ENCODE results near the gene C1orf198. TPM values are rescaled to one million over a fixed set of nuclear protein-coding genes. Genes with fewer than 3 reads are reported as not detected.
"Not testable (repeated sequence)": the region's sequence is repeated elsewhere in the genome, so short reads cannot be mapped to it uniquely, and the experiment has no call there.

The C1orf198 gene
- polyA plus RNA-seq, 1 donor, result 63.6 TPM

- no peak for DNase-seq (ENCODE audit: low read depth)
Measured at GRCh38 chr1:230860617-230861384, 7.5 kb downstream of the C1orf198 start.

GRCh38 chr1:230858918-230859729 lies 9.2 kb downstream of the C1orf198 start:
- no peak for DNase-seq (ENCODE audit: low read depth)

DNA sequence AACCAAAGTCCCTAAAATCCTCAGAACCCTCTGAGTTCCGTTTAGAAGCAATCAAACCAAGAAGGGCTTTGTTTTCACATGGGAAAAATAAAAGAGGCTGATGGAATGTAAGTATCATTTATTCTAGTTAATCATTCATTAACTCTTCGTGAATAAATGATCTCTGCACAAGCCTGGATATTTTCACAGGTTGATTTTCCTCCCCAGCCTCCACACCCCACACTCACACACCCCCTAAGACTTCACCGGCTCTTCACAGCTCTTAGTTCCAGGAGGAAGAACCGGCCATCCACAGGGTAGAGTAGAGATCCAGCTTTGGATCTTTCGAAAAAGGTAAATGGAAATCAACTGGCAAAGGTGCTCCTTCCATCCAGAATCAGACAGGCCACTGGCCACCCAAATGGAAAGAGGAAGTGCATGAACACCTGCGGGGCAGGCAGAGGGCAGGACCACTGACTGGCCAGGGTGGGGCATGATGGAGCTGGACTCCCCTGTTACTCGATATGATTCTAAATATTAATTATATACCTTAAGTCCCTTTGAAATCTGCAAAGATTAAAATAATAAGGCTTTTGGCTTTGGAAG lies 10.0 kb downstream of the C1orf198 start:
- no peak for DNase-seq (ENCODE audit: low read depth)

DNA sequence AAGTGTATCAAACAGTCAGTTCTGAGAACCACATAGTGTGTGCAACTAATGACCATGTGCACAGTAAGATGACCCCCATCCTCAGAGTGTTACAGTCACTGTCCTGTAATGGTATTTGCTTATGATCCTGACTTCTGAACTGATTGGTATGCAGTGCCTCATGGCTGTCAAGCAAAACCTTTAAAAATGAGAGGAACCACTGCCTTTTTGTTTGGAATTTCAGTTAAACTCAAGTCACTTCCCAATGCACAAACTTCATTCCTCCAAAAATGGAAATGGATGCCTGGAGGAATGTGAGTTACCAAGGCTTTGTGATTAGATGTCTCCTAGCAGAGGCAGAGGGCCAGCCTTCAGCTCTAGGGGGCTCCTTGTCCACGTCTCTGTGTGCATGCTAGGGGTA lies 10.5 kb downstream of the C1orf198 start:
- DNase-seq (ENCODE audit: low read depth), result no peak

- DNase-seq (ENCODE audit: low read depth), result no peak
Measured at GRCh38 chr1:230857077-230857476, 11.2 kb downstream of the C1orf198 start.

- DNase-seq (ENCODE audit: low read depth), result no peak
Measured at GRCh38 chr1:230855886-230856285, 12.4 kb downstream of the C1orf198 start.

- DNase-seq (ENCODE audit: low read depth), result no peak
Measured at GRCh38 chr1:230854423-230854822, 13.9 kb downstream of the C1orf198 start.

GRCh38 chr1:230853731-230854130 lies 14.6 kb downstream of the C1orf198 start:
- DNase-seq (ENCODE audit: low read depth), result no peak

DNA sequence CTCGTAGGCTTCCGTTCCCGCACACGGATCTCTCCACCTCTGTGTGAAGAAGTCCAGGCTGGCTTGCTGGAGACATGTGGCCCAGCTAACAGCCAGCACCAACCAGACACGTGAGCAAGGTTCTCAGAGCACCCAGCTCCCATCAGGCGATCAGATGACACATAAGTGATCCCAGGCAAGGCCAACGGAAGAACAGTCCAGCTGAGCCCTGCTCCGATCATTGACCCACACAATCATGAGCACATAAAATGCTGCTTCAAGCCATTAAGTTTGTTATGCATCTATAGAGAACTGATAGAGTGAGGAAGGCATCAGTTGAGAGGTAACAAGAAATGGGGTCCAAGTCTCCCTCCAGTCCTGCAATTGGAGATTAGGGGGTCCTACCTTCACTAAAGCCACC lies 15.4 kb downstream of the C1orf198 start:
- no peak for DNase-seq (ENCODE audit: low read depth)

DNA sequence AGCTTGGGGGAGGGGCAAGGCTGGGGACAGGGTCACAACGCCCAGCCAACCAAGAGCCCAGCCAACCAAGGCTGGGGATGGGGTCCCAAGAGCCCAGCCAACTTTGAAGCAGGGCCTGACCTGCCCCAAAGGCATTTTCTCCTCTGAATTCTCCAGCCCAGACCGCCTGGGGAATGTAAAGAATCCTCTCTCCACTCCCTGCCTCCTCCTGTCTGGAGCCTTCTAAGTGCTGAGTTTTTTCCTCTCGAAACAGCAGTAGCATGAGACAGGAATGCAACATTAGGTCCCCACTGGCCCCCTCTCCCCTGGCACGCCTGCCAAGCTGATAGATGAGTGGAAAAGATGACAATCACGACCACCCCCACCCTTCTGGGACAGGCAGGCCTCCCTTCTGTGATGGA lies 17.0 kb downstream of the C1orf198 start:
- no peak for DNase-seq (ENCODE audit: low read depth)

- no peak for DNase-seq (ENCODE audit: low read depth)
Measured at GRCh38 chr1:230850547-230850946, 17.8 kb downstream of the C1orf198 start.

DNA sequence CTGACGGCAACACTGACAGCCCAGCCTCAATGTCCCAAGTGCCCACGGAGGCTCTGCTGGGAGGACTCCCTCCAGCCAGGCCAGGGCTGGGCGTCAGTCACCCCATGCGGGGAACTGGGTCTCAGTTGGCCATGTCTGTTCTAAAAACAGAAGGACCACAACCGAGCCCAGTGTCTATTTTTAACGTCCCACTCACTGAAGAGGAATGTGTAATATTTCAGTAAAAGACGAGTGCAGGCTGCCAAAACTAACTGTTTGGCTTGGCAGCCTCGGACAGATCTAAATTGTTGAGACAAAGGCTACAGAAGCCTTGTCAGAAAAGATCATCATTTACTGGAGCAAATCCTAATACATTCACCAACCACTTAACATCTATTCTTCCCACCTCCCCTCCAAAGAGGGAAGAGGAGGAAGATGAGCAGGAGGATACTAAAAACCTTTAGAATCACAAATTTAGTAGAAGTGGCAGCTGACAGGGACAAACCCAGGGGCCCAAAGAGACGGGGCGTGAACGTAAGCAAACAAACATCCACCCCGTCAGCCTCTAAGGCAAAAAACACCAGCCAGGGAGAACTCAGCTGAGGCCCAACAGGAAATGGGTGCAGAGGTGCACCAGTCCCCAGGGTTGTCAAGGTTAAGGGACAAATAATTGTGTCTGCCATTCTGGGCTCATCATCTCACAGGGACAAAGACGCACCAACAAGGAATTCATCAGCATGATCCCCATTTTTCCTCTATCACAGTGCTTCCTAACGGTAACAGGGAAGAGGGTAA lies 18.7 kb downstream of the C1orf198 start:
- DNase-seq (ENCODE audit: low read depth), result no peak

DNA sequence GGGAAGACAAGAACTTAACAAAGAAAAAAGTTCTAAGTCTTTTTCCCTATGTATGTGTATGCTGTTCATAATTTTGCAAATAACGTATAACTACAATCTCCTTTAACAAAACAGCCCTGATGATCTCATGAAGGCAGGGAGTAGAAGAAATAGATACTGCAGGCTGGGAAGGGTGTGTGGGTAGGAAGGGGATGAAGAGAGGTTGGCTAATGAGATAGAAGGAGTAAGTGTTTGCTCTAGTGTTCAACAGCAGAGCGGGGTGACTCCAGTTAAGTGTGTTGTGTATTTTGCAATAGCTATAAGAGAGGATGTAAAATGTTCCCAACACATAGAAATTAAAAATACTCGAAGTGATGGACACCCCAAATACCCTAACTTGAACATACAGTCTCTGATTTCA lies 20.1 kb downstream of the C1orf198 start:
- no peak for DNase-seq (ENCODE audit: low read depth)

- DNase-seq (ENCODE audit: low read depth), result not testable (repeated sequence)
Measured at GRCh38 chr1:230845184-230845583, 23.1 kb downstream of the C1orf198 start.

DNA sequence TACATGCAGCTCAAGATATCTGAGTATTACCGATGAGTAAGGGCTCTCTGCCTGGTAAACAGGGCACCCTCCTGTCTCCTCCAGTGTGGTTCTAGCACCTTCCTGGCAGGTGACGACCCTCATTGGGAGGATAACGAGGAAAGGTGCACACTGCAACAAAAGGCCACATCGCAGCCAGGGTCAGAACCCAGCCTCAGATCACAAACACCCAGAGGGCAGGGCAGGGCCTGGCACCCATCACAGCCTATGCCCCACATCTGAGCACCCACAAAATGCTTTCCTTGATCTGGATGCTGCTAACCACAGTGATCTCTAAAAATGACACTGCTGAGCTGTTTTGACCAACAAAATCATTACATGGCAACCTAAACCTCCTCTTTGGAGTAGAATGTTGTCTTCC lies 23.8 kb downstream of the C1orf198 start:
- DNase-seq (ENCODE audit: low read depth), result no peak

DNA sequence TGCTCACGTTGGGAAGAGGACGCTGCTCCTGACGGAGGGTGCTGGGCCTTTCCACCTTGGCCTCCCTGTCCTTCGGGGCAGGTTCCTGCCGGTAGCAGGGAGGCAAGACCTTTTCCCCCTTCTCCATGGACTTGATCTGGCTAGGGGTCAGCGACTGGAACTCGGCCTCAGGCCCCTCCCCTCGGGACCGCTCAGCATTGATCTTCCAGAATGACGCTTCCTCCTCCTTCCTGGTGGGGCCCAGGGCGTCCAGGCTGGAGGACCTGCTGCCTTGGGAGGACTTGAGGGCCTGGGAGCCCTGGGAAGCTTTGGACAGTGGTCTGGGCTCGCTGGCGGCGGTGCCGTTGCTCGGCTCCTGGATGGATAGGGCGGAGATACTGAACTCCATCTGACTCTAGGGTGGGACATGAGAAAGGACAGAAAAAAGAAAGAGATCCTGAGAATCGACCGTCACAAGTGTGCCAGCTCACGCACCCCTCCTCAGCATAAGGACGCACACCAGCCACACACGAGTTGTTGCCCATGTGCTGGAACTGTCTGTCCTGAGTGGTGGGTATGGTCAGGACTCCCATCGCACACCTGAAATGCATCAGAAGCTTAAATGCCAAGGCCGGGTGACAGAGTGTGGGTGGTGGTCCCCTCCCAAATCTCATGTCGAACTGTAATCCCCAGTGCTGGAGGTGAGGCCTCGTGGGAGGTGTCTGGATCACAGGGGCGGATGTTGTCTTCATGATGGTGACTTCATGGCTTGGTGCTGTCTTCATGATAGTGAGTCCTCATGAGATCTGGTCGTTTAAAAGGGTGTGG lies 24.6 kb downstream of the C1orf198 start:
- no peak for DNase-seq (ENCODE audit: low read depth)

GRCh38 chr1:230842801-230843200 lies 25.5 kb downstream of the C1orf198 start:
- no peak for DNase-seq (ENCODE audit: low read depth)

DNA sequence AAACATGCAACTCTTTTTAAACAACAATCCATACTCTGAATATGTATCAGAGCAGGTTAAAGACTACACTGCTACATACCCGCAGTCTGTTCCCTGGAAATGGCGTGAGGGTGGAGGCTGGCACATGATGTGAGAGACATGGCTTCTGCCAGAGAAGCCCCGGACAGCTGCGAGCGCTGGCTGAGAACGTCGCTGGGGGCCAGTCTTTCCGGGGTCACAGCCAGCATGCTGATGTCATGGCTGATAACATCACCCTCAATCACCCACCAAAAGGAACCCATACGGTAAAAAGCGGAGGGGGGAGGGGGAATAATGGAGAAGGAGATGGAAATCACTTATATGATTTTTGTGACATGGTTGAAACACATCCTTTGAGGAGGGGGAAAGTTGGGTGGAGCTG lies 29.1 kb downstream of the C1orf198 start:
- no peak for DNase-seq (ENCODE audit: low read depth)

DNA sequence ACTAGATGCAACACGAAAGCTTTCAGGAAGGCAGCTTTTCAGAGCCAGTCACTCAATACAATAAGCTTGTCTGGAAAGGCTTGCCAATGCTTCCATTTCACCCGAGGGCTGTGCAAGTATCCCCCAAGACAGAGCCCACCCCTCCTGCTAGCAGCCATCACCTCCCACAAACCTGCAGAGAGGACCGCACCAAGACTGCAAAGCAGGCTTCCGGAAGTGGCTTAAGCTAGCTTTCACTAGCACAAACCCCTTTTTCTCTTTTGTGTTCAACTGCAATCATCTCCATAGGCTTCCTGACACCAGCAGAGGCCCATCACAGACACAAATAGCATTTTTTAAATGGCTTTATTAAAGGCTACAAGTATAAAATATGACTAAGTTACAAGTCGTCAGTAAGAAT lies 31.5 kb downstream of the C1orf198 start:
- no peak for DNase-seq (ENCODE audit: low read depth)

DNA sequence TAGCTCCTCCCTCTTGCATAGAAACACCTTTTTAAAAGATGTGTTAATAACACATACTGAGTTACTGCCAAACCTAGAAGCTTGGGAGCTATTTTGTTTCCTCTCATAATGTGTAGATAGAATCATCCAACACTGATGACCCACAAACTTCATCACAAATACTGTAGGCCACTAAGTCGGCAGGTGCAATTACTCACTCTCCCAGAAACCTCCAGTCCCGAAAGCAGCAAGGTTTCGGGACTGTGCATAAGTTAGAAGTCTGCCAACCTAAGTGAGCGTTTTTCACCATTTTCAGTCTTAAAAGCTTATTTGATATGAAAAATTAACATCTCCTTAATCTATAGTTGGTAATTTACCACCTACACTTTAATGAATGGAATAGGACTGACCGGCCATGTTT lies 32.0 kb downstream of the C1orf198 start:
- DNase-seq (ENCODE audit: low read depth), result no peak

GRCh38 chr1:230834292-230834691 lies 34.0 kb downstream of the C1orf198 start:
- DNase-seq (ENCODE audit: low read depth), result no peak

Data from forelimb muscle (tissue), 1 donor.